OCI-LY1 (cell line): ENCODE data around the gene PRKACB.

Experiments used
- EZH2 ChIP-seq: fragments of 200-600 bp; sonication (generic), shearing (Covaris generic); IDR thresholded peaks from 2 replicates; pipeline ENCODE4 v1.8.0; 2017; ENCODE audit warnings: borderline replicate concordance, mixed run types, mild to moderate bottlenecking, antibody characterized with exemption, low read length, moderate library complexity, mixed read lengths
- TF ChIP-seq, protein P1 (sequence below): fragments of 200-600 bp; sonication (generic), shearing (Covaris generic); IDR thresholded peaks from 2 replicates; pipeline ENCODE4 v1.5.1; 2017; ENCODE audit warnings: mild to moderate bottlenecking, antibody characterized with exemption, low read length, moderate library complexity, mixed read lengths

DNA sequence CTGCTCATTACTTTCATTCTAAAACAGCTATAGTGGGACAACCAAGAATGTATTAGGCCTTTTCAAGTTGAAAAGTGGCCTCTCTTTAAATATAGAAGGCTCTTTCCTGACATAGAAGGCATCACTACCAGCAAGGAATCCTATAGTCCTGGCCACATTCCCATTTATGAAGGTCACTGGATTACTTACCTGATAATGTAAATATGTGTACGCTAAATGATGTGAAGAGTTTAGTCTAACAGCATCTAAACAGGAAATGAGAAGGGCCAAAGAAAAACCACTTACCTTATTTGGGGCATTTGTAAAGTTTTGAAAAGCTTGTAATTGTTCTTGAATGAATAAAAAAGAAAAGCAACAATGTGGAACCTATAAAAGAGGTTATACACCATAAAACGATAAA, 24.7 kb downstream of the PRKACB start:
- no peak for TF ChIP-seq EZH2
- TF ChIP-seq, protein P1, sequence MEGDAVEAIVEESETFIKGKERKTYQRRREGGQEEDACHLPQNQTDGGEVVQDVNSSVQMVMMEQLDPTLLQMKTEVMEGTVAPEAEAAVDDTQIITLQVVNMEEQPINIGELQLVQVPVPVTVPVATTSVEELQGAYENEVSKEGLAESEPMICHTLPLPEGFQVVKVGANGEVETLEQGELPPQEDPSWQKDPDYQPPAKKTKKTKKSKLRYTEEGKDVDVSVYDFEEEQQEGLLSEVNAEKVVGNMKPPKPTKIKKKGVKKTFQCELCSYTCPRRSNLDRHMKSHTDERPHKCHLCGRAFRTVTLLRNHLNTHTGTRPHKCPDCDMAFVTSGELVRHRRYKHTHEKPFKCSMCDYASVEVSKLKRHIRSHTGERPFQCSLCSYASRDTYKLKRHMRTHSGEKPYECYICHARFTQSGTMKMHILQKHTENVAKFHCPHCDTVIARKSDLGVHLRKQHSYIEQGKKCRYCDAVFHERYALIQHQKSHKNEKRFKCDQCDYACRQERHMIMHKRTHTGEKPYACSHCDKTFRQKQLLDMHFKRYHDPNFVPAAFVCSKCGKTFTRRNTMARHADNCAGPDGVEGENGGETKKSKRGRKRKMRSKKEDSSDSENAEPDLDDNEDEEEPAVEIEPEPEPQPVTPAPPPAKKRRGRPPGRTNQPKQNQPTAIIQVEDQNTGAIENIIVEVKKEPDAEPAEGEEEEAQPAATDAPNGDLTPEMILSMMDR, result no peak
